ENCODE measurements around the gene GLG1.
"Not testable (repeated sequence)": the region's sequence is repeated elsewhere in the genome, so short reads cannot be mapped to it uniquely, and the experiment has no call there.

Gene GLG1

DNA sequence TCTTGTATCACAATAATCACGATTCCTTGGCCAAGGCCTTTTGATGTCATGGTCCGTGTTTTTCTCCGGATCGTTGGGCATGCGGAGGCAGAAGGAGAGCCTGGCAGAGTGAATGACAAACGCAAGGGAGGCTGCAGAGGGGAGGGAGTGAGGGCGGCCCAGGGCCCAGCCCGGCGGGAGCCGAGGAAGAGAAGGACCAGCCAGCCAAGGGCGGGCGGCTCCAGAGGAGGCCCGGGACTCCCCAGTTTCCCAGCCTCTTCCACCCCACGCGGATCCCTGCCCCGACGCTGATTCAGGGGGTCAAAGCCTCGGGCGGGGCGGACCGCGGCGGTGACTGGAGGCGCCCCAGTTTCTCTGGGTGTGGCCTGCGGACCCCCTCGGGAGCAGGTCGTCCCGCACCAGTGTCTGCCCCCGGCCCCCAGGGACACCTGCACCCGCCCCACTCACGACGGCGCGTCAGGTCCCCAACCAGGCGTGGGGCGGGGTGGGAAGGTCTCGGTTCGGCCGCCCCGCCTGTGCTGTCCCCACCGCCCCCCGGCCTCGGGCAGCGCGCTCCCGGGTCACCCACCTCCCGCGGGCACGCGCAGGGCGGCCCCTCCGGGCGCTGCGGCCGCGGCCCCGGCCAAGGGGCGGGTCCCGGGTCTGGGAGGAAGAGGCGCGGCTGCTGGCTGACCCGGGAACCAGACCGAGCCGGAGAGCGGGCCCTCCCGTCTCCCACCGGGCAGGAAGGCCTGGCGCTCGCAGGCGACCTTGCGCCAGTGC is 200.1 kb downstream of the GLG1 start:
- not testable (repeated sequence) for H3K23ac ChIP-seq (ENCODE audit: low read length in 2 of 2); DNase-seq; H2AFZ ChIP-seq (ENCODE audit: low read depth, low read length); H2AK5ac ChIP-seq (ENCODE audit: low read length, severe bottlenecking); H3K4ac ChIP-seq (ENCODE audit: low read depth in 1 of 2, low read length in 2 of 2); H4K91ac ChIP-seq (ENCODE audit: low read length); H3K4me2 ChIP-seq (ENCODE audit: low read length, poor library complexity, severe bottlenecking); H3K9me3 ChIP-seq (ENCODE audit: control insufficient read depth, low read length); H2BK12ac ChIP-seq (ENCODE audit: low read length in 2 of 2); H3K27ac ChIP-seq (ENCODE audit: low read length, poor library complexity, severe bottlenecking); H4K8ac ChIP-seq (ENCODE audit: low read length); H2BK120ac ChIP-seq (ENCODE audit: low read depth, low read length); H3K36me3 ChIP-seq (ENCODE audit: control insufficient read depth in 1 of 2, insufficient read depth in 2 of 2, low read depth in 1 of 2, low read length in 2 of 2); H3K4me1 ChIP-seq (ENCODE audit: control insufficient read depth, insufficient read depth, low read depth, low read length); H3K27me3 ChIP-seq (ENCODE audit: control insufficient read depth in 1 of 2, insufficient read depth in 1 of 2, low read length in 2 of 2); H3K14ac ChIP-seq (ENCODE audit: low read length in 2 of 2); H3K79me1 ChIP-seq (replicated peaks; ENCODE audit: low read length, poor library complexity, severe bottlenecking); H2BK15ac ChIP-seq (ENCODE audit: low read depth, poor library complexity, severe bottlenecking); H3K18ac ChIP-seq (ENCODE audit: low read depth in 1 of 2, low read length in 2 of 2); H2BK5ac ChIP-seq (ENCODE audit: low read depth, low read length, poor library complexity, severe bottlenecking)
- WGBS: no CpG with 5 or more reads among the region's 71 CpGs
- peak overlapping the region in 1 of 2 experiments; percentile 60 for H3K4me3 ChIP-seq (ENCODE audit: insufficient read depth in 1 of 2, low read depth in 1 of 2, low read length in 2 of 2)
- H3K9ac ChIP-seq (ENCODE audit: low read length): peak overlapping the region; percentile 75

DNA sequence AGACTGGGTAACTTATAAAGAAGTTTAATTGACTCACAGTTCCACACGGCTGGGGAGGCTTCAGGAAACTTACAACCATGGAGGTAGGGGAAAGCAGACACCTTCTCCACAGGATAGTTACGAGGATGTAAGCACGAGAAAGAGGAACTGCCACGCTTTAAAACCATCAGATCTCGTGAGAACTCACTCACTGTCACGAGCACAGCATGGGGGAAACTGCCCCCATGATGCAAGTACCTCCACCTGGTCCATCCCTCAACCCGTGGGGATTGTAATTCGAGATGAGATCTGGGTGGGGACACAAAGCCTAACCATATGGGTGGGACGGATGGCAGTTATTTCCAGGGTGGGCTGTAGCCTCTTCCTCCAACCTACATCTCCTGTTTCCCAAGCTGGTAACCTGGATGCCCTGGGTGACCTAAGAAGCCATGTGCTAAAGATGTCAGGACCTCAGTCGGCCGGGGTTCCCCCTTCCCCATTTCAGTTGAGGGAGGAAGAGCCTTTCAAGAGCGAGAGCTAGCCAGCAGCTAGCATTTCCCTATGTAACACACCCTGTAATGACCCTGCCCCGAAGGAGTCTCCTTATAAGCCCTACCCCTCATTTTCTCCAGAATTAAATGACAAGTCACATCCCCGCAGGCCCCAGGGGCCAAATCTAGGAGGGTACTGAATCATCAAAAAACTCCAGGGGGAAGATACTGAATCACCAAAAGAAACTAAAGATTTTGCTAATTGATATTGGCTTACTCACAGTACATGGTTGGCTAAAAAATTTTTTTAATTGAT is 202.6 kb downstream of the GLG1 start:
- not testable (repeated sequence) for H3K4me2 ChIP-seq (ENCODE audit: low read length, poor library complexity, severe bottlenecking); H3K27me3 ChIP-seq (ENCODE audit: control insufficient read depth in 1 of 2, insufficient read depth in 1 of 2, low read length in 2 of 2); H3K27ac ChIP-seq (ENCODE audit: low read length, poor library complexity, severe bottlenecking); H3K4me1 ChIP-seq (ENCODE audit: control insufficient read depth, insufficient read depth, low read depth, low read length); H3K4ac ChIP-seq (ENCODE audit: low read depth in 1 of 2, low read length in 2 of 2); H3K14ac ChIP-seq (ENCODE audit: low read length in 2 of 2); H4K8ac ChIP-seq (ENCODE audit: low read length); H2BK5ac ChIP-seq (ENCODE audit: low read depth, low read length, poor library complexity, severe bottlenecking); H3K4me3 ChIP-seq (ENCODE audit: insufficient read depth in 1 of 2, low read depth in 1 of 2, low read length in 2 of 2); H2BK12ac ChIP-seq (ENCODE audit: low read length in 2 of 2); H4K91ac ChIP-seq (ENCODE audit: low read length); H2AK5ac ChIP-seq (ENCODE audit: low read length, severe bottlenecking); H2BK15ac ChIP-seq (ENCODE audit: low read depth, poor library complexity, severe bottlenecking); H3K9ac ChIP-seq (ENCODE audit: low read length); H3K79me1 ChIP-seq (replicated peaks; ENCODE audit: low read length, poor library complexity, severe bottlenecking); DNase-seq; H2BK120ac ChIP-seq (ENCODE audit: low read depth, low read length); H3K36me3 ChIP-seq (ENCODE audit: control insufficient read depth in 1 of 2, insufficient read depth in 2 of 2, low read depth in 1 of 2, low read length in 2 of 2); H3K18ac ChIP-seq (ENCODE audit: low read depth in 1 of 2, low read length in 2 of 2); H2AFZ ChIP-seq (ENCODE audit: low read depth, low read length); H3K23ac ChIP-seq (ENCODE audit: low read length in 2 of 2); H3K9me3 ChIP-seq (ENCODE audit: control insufficient read depth, low read length)
- no CpG with 5 or more reads among the region's 14 CpGs for WGBS

DNA sequence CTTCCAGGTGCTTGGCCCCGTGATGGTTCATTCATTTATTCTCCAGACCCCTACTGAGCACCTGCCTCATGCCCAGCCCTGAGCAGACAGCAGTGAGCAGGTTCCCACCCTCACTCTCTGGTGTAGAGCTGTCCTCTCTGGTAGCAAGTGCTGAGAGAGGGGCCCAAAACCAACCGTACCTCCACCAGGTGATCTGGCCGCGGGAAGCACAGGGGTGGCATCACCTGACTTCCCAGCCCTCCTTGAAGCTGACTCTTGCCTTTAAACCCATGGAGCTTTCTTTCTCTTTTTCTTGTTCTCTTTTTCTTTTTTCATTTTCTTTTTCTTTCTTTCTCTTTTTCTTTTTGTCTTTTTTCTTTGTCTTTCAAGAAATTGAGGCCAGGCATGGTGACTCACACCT is 206.7 kb downstream of the GLG1 start:
- not testable (repeated sequence) for H3K18ac ChIP-seq (ENCODE audit: low read depth in 1 of 2, low read length in 2 of 2)

DNA sequence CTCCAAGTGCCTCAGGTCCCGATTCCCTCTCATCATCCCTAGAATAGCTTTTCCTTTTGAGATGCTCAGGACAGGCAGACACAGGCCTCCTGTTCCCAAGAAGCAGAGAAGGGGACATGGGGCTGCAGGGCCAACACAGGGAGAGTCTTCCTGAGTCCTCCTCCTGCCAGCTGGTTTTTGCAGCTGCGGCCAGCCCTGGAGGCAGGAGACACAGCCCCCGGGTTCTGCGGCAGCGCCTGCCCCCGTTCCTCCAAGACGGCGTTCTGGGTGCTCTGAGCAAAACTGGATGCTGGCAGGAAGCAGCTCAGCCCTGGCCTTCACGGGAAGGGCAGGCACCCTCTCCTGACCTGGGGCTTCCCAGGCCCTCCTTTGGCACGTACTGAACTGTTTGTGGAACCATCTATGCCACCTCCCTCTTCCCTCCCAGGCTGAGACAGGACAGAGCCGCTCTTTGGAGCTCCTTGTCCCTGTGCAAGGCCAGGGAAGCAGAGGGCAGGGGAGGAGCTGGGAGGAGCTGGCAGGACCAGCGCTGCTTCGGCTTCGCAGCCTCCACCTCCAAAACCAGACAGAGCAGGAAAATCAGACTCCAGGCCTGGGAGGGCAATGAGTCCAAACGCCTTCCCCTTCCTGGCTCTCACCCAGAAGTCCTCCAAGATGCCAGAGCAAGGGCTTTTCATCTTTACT is 208.6 kb downstream of the GLG1 start:
- not testable (repeated sequence) for H3K18ac ChIP-seq (ENCODE audit: low read depth in 1 of 2, low read length in 2 of 2); H4K91ac ChIP-seq (ENCODE audit: low read length); H3K36me3 ChIP-seq (ENCODE audit: control insufficient read depth in 1 of 2, insufficient read depth in 2 of 2, low read depth in 1 of 2, low read length in 2 of 2); H3K79me1 ChIP-seq (replicated peaks; ENCODE audit: low read length, poor library complexity, severe bottlenecking); H3K4me3 ChIP-seq (ENCODE audit: insufficient read depth in 1 of 2, low read depth in 1 of 2, low read length in 2 of 2); H3K9me3 ChIP-seq (ENCODE audit: control insufficient read depth, low read length); H3K23ac ChIP-seq (ENCODE audit: low read length in 2 of 2); H3K14ac ChIP-seq (ENCODE audit: low read length in 2 of 2); H2AFZ ChIP-seq (ENCODE audit: low read depth, low read length); H3K4me1 ChIP-seq (ENCODE audit: control insufficient read depth, insufficient read depth, low read depth, low read length); H2AK5ac ChIP-seq (ENCODE audit: low read length, severe bottlenecking); H3K9ac ChIP-seq (ENCODE audit: low read length); H2BK15ac ChIP-seq (ENCODE audit: low read depth, poor library complexity, severe bottlenecking); H2BK12ac ChIP-seq (ENCODE audit: low read length in 2 of 2); H3K4me2 ChIP-seq (ENCODE audit: low read length, poor library complexity, severe bottlenecking); H2BK120ac ChIP-seq (ENCODE audit: low read depth, low read length); H3K27ac ChIP-seq (ENCODE audit: low read length, poor library complexity, severe bottlenecking); H4K8ac ChIP-seq (ENCODE audit: low read length); H3K27me3 ChIP-seq (ENCODE audit: control insufficient read depth in 1 of 2, insufficient read depth in 1 of 2, low read length in 2 of 2); DNase-seq; H2BK5ac ChIP-seq (ENCODE audit: low read depth, low read length, poor library complexity, severe bottlenecking); H3K4ac ChIP-seq (ENCODE audit: low read depth in 1 of 2, low read length in 2 of 2)
- 94% methylated on average over 1 of the region's 15 CpGs for WGBS

More for the DNA sequence above, 206.7 kb downstream of the GLG1 start:
- not testable (repeated sequence) for DNase-seq; H3K4me1 ChIP-seq (ENCODE audit: control insufficient read depth, insufficient read depth, low read depth, low read length); H2AK5ac ChIP-seq (ENCODE audit: low read length, severe bottlenecking); H2BK120ac ChIP-seq (ENCODE audit: low read depth, low read length); H3K9ac ChIP-seq (ENCODE audit: low read length); H2BK15ac ChIP-seq (ENCODE audit: low read depth, poor library complexity, severe bottlenecking); H2AFZ ChIP-seq (ENCODE audit: low read depth, low read length); H4K91ac ChIP-seq (ENCODE audit: low read length); H3K4ac ChIP-seq (ENCODE audit: low read depth in 1 of 2, low read length in 2 of 2); H3K23ac ChIP-seq (ENCODE audit: low read length in 2 of 2); H3K4me3 ChIP-seq (ENCODE audit: insufficient read depth in 1 of 2, low read depth in 1 of 2, low read length in 2 of 2); H3K36me3 ChIP-seq (ENCODE audit: control insufficient read depth in 1 of 2, insufficient read depth in 2 of 2, low read depth in 1 of 2, low read length in 2 of 2); H3K27me3 ChIP-seq (ENCODE audit: control insufficient read depth in 1 of 2, insufficient read depth in 1 of 2, low read length in 2 of 2); H2BK5ac ChIP-seq (ENCODE audit: low read depth, low read length, poor library complexity, severe bottlenecking); H4K8ac ChIP-seq (ENCODE audit: low read length); H3K79me1 ChIP-seq (replicated peaks; ENCODE audit: low read length, poor library complexity, severe bottlenecking); H2BK12ac ChIP-seq (ENCODE audit: low read length in 2 of 2); H3K14ac ChIP-seq (ENCODE audit: low read length in 2 of 2); H3K27ac ChIP-seq (ENCODE audit: low read length, poor library complexity, severe bottlenecking); H3K9me3 ChIP-seq (ENCODE audit: control insufficient read depth, low read length); H3K4me2 ChIP-seq (ENCODE audit: low read length, poor library complexity, severe bottlenecking)
- WGBS: 93% methylated on average over 3 of the region's 4 CpGs
